GM12878 (cell line): ENCODE data around the gene FREM2. TPM values are rescaled to one million over a fixed set of nuclear protein-coding genes. Genes with fewer than 3 reads are reported as not detected.

Source experiments
- ATAC-seq: fragments of 200-7000 bp; cut with Tn5 transposase; 3 replicates; pipeline ENCODE4 v1.9.1; 2020; ENCODE audit warnings: mild to moderate bottlenecking, moderate library complexity
- BruUV-seq: library from RNA; stranded (reverse); fragments of 400-500 nt; replicated peaks from 2 replicates; lab custom pipeline; 2021; lab: Mats Ljungman, UMichigan
- CTCF ChIA-PET: fragments of 300-600 bp; sonication (Branson Sonifier 250); formaldehyde crosslinking; extraction: SDS; loops from one replicate; lab custom pipeline; 2021; ENCODE audit warnings: inconsistent platforms; lab: Yijun Ruan, JAX
- POLR2A ChIA-PET: fragments of 350-600 bp; formaldehyde crosslinking; extraction: SDS; loops from one replicate; lab custom pipeline; 2021; ENCODE audit warnings: inconsistent platforms; lab: Charles Lee
- RAD21 ChIA-PET: fragments of 300-600 bp; sonication (Branson Sonifier 250); formaldehyde crosslinking; loops from one replicate; lab custom pipeline; 2023; ENCODE audit warnings: antibody characterized with exemption; ENCODE audit not compliant: unreplicated experiment; lab: Charles Lee
- SMC1A ChIA-PET: fragments of 300-600 bp; sonication (Branson Sonifier 250); formaldehyde crosslinking; loops from one replicate; lab custom pipeline; 2023; ENCODE audit not compliant: unreplicated experiment, uncharacterized antibody; lab: Charles Lee
- DNase-seq: peaks from one replicate; pipeline ENCODE4 v3.0.0-alpha.2; 2011; ENCODE audit warnings: low read depth, low spot score
- FAIRE-seq: peaks from 3 replicates; lab custom pipeline; 2011; peaks lifted over from hg19 to GRCh38; lab: Jason Lieb, UNC
- H2AFZ ChIP-seq: 2 replicates; pipeline ENCODE4 v1.6.0; 2011; ENCODE audit warnings: low read depth, low read length, control low read depth; ENCODE audit not compliant: control insufficient read depth
- H3K27ac ChIP-seq: 2 replicates; pipeline ENCODE4 v1.5.1; 2011; ENCODE audit warnings: control low read depth; ENCODE audit not compliant: control insufficient read depth, insufficient read depth
- H3K27me3 ChIP-seq, 2 experiments: replicated peaks in 1 of 2; 2 replicates each; pipeline versions ENCODE4 v1.6.0 to v1.6.1; 2011; ENCODE audit warnings: low read length in 1 of 2; ENCODE audit not compliant: control insufficient read depth in 2 of 2, insufficient read depth in 2 of 2
- H3K36me3 ChIP-seq, 2 experiments: 2 replicates each; pipeline ENCODE4 v1.5.1; 2011; ENCODE audit warnings: low read length in 1 of 2; ENCODE audit not compliant: control insufficient read depth in 2 of 2, insufficient read depth in 2 of 2
- H3K4me1 ChIP-seq: 2 replicates; pipeline ENCODE4 v1.6.1; 2011; ENCODE audit warnings: mild to moderate bottlenecking, low read length, moderate library complexity, mixed read lengths; ENCODE audit not compliant: control insufficient read depth, insufficient read depth
- H3K4me2 ChIP-seq: 2 replicates; pipeline ENCODE4 v1.6.0; 2011; ENCODE audit warnings: control low read depth; ENCODE audit not compliant: control insufficient read depth, insufficient read depth
- H3K4me3 ChIP-seq: fragments of 200-600 bp; sonication (generic); 2 replicates; pipeline ENCODE4 v1.5.1; 2016
- H3K79me2 ChIP-seq: 2 replicates; pipeline ENCODE4 v1.6.0; 2011; ENCODE audit warnings: low read length; ENCODE audit not compliant: control insufficient read depth, insufficient read depth
- H3K9ac ChIP-seq: 2 replicates; pipeline ENCODE4 v1.8.0; 2011; ENCODE audit warnings: low read length, control low read depth, mixed read lengths; ENCODE audit not compliant: control insufficient read depth, insufficient read depth
- H3K9me3 ChIP-seq: replicated peaks from 3 replicates; pipeline ENCODE4 v1.5.1; 2011; ENCODE audit warnings: mild to moderate bottlenecking, low read length; ENCODE audit not compliant: control insufficient read depth, insufficient read depth
- H4K20me1 ChIP-seq: 2 replicates; pipeline ENCODE4 v1.6.0; 2011; ENCODE audit not compliant: control insufficient read depth, insufficient read depth
- ATF2 ChIP-seq: IDR thresholded peaks from 2 replicates; pipeline ENCODE4 v1.6.1; 2012; ENCODE audit warnings: low read length, inconsistent platforms
- BMI1 ChIP-seq: fragments of 450-650 bp; IDR thresholded peaks from 2 replicates; pipeline ENCODE4 v1.6.1; 2016; ENCODE audit warnings: mild to moderate bottlenecking, moderate library complexity, borderline replicate concordance
- CHD1 ChIP-seq: IDR thresholded peaks from 2 replicates; pipeline ENCODE4 v1.6.1; 2012; ENCODE audit warnings: low read depth, low read length, improper control_type of control experiment
- CREM ChIP-seq: IDR thresholded peaks from 2 replicates; pipeline ENCODE4 v1.6.1; 2014; ENCODE audit warnings: antibody characterized with exemption, low read depth
- EED ChIP-seq: sonication (generic); IDR thresholded peaks from 2 replicates; pipeline ENCODE4 v1.6.1; 2016; ENCODE audit warnings: antibody characterized with exemption, low read depth
- GATAD2B ChIP-seq: fragments of 450-650 bp; conservative IDR thresholded peaks from 2 replicates; pipeline ENCODE4 v1.6.1; 2017; ENCODE audit warnings: low read depth, mild to moderate bottlenecking, moderate library complexity
- MEF2A ChIP-seq: IDR thresholded peaks from 2 replicates; pipeline ENCODE4 v1.6.1; 2011; ENCODE audit warnings: low read depth, mild to moderate bottlenecking, low read length, moderate library complexity; ENCODE audit not compliant: insufficient read depth
- MEF2B ChIP-seq: fragments of 450-650 bp; IDR thresholded peaks from 2 replicates; pipeline ENCODE4 v1.6.1; 2018; ENCODE audit warnings: mild to moderate bottlenecking, moderate library complexity; ENCODE audit not compliant: partially characterized antibody, poor library complexity, severe bottlenecking
- NFXL1 ChIP-seq: fragments of 450-650 bp; IDR thresholded peaks from 2 replicates; pipeline ENCODE4 v1.6.1; 2017; ENCODE audit warnings: antibody characterized with exemption, mild to moderate bottlenecking, borderline replicate concordance
- RB1 ChIP-seq: fragments of 450-650 bp; formaldehyde crosslinking; IDR thresholded peaks from 2 replicates; pipeline ENCODE4 v1.6.1; 2017; ENCODE audit warnings: mild to moderate bottlenecking, borderline replicate concordance
- SMAD5 ChIP-seq: IDR thresholded peaks from 2 replicates; pipeline ENCODE4 v1.6.1; 2016; ENCODE audit warnings: antibody characterized with exemption, low read depth
- SMC3 ChIP-seq: IDR thresholded peaks from 2 replicates; pipeline ENCODE4 v1.6.1; 2011; ENCODE audit warnings: low read length, improper control_type of control experiment, borderline replicate concordance
- ZBTB33 ChIP-seq: fragments of 450-650 bp; IDR thresholded peaks from 2 replicates; pipeline ENCODE4 v1.6.1; 2017; ENCODE audit warnings: mild to moderate bottlenecking
- WGBS: methylation state at CpG from one replicate; pipeline ENCODE4 v1.1.6; 2016; ENCODE audit warnings: low lambda C conversion rate; ENCODE audit not compliant: insufficient replicate concordance, insufficient coverage; ENCODE audit errors: missing lambda C conversion rate; 5-methylcytosine and 5-hydroxymethylcytosine counted together
- in situ Hi-C: fragments of 300-500 bp; cut with MboI; formaldehyde crosslinking; loops from 9 replicates; pipeline ENCODE4 v1.14.3; 2018; ENCODE audit warnings: mixed read lengths
- intact Hi-C: fragments of 100-400 bp; cut with micrococcal nuclease; formaldehyde crosslinking; loops from one replicate; pipeline ENCODE4 v1.14.2; 2022; ENCODE audit not compliant: unreplicated experiment
- polyA plus RNA-seq, 11 experiments: library from polyadenylated mRNA; depleted of rRNA in 4 of 11; unstranded in 6 of 11; stranded (reverse) in 5 of 11; fragments of >200 nt; fragmentation: Nextera tagmentation in 4 of 11; fragmentation: Illumina TruSeq in 1 of 11; extraction: Ambion mirVana in 4 of 11; extraction: Trizol in 1 of 11; gene quantifications; 1 replicate in 1 of 11; 2 replicates in 10 of 11; pipeline versions ENCODE4 v1.2.1 to v1.2.3, GENCODE V29; 2011 to 2016; ENCODE audit warnings: inconsistent platforms in 2 of 11, missing spikeins in 2 of 11, low read depth in 1 of 11
- total RNA-seq, 4 experiments: library from RNA; depleted of rRNA in 3 of 4; stranded (reverse); fragments of >200 nt in 3 of 4; fragmentation: Illumina TruSeq in 1 of 4; extraction: Trizol in 1 of 4; gene quantifications; 2 replicates each; pipeline versions ENCODE4 v1.2.1 to v1.2.3, GENCODE V29; 2013 to 2021

FREM2 gene
- total and polyA plus RNA-seq, 10 of the 15 experiments (the other 5 are each of a cell fraction or from before 2014, with no cell fraction given) = 0.02 to 0.12 (median 0.05) TPM; not detected in 2

- ChIA-PET CTCF (interaction anchor here (0.8 to 1.5 kb wide), 3 partner anchors 25 to 193 kb away, joined by 3 to 5 read pairs (median 3); no protein-coding TSS in a partner anchor), POLR2A (no interaction called here), RAD21 (no interaction called here), SMC1A (interaction anchor here (0.7 to 1.1 kb wide), 2 partner anchors 18 to 350 kb away, joined by 3 to 6 read pairs; no protein-coding TSS in a partner anchor)
- Histone ChIP-seq H3K27me3 (no peaks in the 10 kb centered on the region; a peak in 2 of 4 replicates), H3K79me2 (no peaks in the 10 kb centered on the region), H2AFZ (no peak overlapping the region), H3K9ac (no peak overlapping the region), H3K4me3 (no peak overlapping the region), H3K9me3 (no peaks in the 10 kb centered on the region), H3K27ac (no peak overlapping the region), H3K4me1 (no peaks in the 10 kb centered on the region), H3K36me3 (no peaks in the 10 kb centered on the region), H3K4me2 (no peak overlapping the region), H4K20me1 (no peaks in the 10 kb centered on the region)
- FAIRE-seq (no peak), DNase-seq (no peak), ATAC-seq (no peak)
- TF ChIP-seq SMAD5 = no peak
- intact Hi-C loops (no loop called here), in situ Hi-C loops (no loop called here)
- BruUV-seq = no TSS peak
- WGBS = 53% methylated on average over 3 of the region's 3 CpGs
Observed at GRCh38 chr13:38879278-38879677, 192.4 kb downstream of the FREM2 start.

GRCh38 chr13:38879786-38880185 lies 192.9 kb downstream of the FREM2 start:
- DNase-seq (no peak), FAIRE-seq (no peak), ATAC-seq (no peak)
- H3K27me3 ChIP-seq = no peaks in the 10 kb centered on the region; a peak in 2 of 4 replicates
- no peak overlapping the region for H3K4me3 ChIP-seq
- intact Hi-C loops (no loop called here), in situ Hi-C loops (no loop called here)
- RAD21 ChIA-PET = interaction anchor here (1.5 kb wide), 1 partner anchor 194 kb away, joined by 3 read pairs; no protein-coding TSS in a partner anchor
- H3K79me2 ChIP-seq = no peaks in the 10 kb centered on the region
- no peaks in the 10 kb centered on the region for H3K4me1 ChIP-seq
- SMC1A ChIA-PET = interaction anchor here (0.7 kb wide), 1 partner anchor 351 kb away, joined by 3 read pairs; no protein-coding TSS in a partner anchor
- H3K36me3 ChIP-seq = no peaks in the 10 kb centered on the region
- no peak overlapping the region for H3K9ac ChIP-seq
- no peak overlapping the region for H3K4me2 ChIP-seq
- POLR2A ChIA-PET = no interaction called here
- CTCF ChIA-PET = interaction anchor here (1.4 kb wide), 1 partner anchor 194 kb away, joined by 3 read pairs; no protein-coding TSS in a partner anchor
- no peaks in the 10 kb centered on the region for H3K9me3 ChIP-seq
- no peaks in the 10 kb centered on the region for H4K20me1 ChIP-seq
- no peak overlapping the region for H2AFZ ChIP-seq
- no TSS peak for BruUV-seq
- no peak overlapping the region for H3K27ac ChIP-seq
- TF ChIP-seq ZBTB33 (no peak), ATF2 (no peak), CREM (no peak), MEF2A (no peak), RB1 (no peak), NFXL1 (no peak), CHD1 (no peak), MEF2B (no peak), GATAD2B (no peak), EED (no peak), SMC3 (no peak), BMI1 (no peak)
